ENCODE measurements around the gene MAB21L4.

Gene MAB21L4

DNA sequence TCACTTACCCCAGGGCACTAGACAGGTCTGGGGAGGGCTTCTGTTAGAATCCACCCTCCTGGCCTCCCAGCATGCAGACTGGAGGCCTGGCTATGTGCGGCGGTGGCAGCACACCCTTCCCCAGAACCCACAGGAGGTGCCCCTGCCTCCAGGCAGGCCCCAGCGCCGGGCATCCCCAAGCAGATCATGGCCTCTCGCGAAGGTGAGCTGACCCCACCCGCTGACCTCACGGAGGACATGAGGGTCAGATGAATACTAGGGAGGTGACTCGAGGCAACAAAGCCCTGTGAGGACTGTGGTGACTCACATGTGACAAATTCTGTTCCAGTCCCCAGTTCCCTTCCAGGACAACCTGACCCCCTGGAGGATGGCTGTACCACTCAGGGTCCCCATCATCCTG, 1.9 kb downstream of the MAB21L4 start:
- DNase-seq (ENCODE audit: low spot score): no peak

DNA sequence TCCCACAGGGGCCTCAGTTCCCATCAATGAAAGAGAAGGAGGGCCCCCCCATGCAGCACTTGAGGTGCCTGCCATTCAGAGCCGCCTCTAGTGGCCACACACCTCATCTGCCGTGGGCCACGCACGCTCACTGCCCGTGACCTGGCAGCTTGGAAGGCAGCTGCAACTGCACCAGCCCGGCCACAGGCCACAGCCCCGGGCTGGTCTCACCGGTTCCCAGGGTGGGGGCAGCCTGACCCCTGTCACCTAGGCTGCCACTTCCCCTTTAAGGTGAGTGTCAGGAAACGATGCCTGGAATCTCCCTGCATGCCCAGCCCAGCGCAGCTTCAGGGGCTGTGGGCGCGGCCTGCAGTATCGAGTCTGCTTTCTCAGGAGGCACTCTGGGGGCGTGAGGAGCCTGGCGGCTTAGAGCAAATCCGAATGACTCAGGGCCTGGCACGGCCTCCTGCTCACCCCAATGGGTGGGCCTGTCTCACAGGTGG, 2.6 kb downstream of the MAB21L4 start:
- DNase-seq (ENCODE audit: low spot score): peak; percentile 12

DNA sequence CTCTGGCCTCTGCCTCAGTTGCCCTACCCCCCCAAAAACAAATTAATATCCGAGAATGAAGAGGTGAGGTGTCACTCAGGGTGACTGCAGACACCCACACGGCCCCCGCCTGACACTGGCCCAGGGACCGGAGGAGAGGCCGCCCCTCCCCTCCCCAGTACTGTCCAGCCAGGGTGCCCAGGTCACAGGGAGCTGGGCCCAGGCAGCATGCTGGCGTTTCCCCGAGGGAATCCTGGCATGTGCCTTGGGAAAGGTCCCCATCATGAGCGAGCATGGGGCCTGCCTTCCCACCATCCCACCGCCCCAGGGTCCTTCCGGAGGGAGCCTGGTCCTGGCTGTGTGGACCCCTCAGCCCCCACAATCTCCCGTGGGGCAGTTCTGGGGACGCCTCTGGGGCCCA, 3.0 kb downstream of the MAB21L4 start:
- no peak for DNase-seq (ENCODE audit: low spot score)

DNA sequence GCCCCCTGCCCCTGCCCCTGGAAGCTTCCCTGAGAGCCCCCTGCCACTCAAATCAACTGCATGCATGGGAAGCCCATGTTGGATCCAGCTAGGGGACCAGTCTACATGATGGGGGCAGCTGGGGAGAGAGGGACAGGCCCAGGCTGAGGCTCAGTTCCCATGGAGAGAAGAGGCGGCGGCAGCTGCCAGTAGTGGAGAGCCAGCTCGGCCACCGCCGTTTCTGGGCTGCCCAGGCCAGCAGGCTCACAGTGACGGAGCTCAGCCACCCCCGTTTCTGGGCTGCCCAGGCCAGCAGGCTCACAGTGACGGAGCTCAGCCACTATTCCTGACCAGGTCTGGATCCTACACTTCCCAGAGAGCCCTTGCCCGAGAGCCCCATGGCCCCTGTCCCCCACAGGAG, 3.6 kb downstream of the MAB21L4 start:
- no peak for DNase-seq (ENCODE audit: low spot score)

DNA sequence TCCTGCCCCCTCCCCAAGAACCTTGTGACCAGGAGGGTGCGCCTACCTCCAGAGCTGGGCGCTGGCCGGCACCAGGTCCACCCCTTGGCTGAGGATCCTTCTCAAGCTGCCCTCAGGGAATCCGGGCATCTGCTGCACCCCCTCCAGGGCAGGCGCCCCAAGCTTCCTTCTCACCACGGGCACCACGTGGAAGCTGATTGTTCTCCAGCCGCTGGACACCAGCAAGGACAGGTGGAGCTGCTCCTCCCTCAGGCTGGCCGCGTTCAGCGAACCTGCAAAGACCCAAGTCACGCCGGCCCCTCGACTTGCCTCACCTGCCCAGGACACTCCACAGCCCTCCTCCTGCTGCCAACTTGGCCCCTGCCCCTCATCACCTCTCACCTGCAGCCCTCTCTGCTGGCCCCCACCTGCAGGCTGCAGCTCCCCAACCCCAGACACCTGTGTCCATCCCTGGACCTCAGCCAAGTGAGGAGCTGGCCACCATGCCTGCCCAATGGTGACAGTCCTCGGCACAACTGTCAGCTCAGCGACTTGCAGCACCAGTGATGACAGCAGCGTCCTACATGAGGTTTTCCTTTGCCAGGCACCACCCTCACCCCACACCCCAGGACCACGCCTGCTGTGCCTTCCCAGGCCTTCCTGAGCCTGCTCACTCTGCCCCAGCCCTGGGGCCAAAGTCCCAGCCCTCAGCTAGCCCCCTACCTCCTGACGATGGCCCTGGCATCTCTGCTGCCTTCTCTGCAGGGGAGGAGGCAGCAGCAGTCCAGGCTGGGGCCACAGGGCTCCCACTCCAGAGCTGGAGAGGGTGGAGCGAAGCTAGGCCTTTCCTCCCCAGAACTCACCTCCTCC, 4.2 kb downstream of the MAB21L4 start:
- no peak for DNase-seq (ENCODE audit: low spot score)

DNA sequence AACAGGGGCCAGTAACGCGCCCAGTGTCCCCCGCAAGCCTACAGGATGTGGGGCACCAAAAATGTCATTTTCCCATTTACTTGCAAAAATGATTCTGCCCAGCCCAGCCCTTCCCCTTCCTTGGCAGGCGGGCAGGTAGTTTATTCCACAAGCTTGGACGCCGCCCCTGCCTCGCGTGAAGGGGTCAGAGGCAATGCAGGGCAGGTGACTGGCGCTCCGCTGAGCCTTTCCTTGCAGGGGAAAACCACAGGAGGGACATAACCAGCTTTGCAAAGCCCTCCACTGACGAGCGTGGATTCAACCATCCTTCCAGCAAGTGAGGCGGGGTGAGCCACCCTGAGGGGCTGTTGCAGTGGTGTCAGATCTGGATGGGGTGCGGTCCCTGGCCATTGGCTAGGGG, 5.3 kb downstream of the MAB21L4 start:
- DNase-seq (ENCODE audit: low spot score): no peak

DNA sequence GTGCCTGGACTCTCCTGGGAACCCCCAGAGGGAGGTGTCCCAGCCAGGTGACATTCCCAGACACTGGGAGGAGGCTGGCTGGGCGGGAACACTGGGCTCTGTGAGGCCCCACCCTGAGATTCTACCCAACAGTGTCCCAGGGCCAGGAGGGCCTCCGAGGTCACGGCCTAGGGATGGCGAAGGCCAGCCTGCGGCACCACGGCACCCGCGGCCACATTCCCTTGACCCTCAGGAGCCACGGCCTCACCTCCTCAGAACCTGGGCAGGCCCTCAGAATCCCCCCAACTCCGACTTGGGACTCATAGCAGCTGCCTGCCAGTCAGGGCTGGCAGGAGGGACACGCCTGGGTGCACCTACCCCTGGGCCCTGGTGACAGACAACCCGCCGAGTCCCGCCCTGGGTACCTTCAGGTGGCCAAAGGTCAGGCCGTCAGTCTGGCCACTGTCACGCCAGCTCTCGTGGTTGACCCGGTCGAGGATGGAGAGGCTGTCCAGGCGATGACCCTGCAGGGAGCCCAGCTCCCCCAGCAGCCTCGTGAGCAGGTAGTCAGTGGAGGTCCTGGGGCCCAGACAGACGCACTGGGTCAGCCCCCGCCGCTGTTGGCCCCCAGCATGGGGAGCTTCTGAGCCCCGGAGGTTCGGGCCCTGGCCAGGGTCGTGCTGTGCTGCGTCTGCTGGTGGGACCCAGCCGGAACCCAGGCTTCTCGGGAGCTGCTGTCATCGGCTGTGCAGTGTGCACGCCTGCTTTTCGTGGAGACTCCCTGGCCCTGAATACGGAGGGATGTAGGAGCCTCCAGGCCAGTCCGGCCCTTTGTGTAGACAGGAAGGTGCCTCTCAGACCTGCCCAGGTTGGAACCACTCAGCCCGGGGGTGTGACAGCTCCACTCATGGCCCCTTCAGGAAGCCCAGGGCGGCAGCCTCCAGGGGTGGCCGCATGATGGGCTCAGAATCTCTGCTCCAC, 6.1 kb downstream of the MAB21L4 start:
- no peak for DNase-seq (ENCODE audit: low spot score)

DNA sequence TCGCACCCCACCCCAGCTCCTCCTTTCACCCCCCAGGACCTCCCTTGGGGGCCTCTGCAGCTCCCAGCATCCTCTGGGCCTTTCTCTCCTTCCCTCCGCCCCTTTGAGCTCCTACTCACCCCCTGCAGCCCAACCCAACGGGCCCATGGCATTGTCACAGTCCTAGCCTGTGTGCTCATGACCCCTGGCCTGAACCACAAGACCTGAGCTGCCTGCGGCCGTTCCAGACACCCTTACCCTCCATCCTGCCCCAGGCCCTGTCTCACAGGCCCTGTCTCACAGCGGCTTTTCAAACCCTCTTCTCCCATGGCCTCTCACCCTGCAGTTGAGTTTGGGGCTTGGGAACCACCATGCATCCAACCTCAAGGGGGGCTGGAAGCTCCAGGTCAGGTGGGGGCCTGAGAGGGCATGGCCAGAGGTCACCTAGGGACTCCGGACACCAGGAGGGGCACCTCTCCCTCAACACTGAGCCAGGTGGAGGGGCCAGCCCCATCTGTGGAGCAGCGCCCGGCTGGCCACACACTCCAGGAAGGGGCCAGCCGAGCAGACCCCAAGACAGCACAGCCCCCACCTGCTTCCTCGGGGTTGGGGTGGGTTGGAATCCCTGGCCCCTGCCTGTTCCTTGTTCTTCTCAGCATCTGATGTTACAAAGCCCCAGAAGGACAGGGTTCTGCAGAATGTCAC, 6.9 kb downstream of the MAB21L4 start:
- DNase-seq (ENCODE audit: low spot score): no peak

DNA sequence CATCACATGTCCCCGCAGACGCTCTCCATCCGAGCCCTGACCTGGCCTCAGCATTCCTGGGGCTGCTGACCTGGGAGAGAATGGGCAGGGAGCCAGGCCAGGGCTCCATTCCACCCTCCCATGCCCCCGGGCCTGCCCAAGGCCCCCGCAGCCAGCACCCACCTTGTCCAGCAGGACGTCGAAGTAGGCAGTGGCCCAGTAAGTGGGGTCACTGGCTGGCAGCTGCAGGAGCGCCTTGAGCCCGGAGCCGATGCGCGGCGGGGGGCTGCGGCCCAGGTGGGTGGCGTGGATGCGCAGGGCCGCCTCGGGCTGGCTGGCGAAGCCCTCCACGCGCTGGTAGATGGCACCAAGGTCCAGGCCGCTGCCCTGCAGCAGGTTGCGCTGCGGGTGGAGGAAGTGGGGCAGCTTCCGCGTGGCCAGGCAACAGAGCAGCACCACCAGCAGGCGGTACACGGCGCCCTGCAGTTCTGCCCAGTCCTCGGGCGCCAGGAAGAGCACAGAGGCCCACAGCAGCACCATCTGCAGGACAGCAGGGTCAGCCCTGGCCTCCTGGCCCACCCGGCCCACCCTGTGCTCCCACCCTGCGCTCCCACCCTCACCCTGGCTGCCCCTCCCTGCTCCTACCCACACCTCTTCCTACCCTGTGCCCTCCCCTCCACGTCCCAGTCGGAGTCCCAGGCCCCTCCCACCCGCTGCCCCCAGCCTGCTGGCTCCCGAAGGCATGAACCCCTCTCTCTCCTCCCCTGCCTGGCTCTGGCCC, 7.6 kb downstream of the MAB21L4 start:
- DNase-seq (ENCODE audit: low spot score): no peak

DNA sequence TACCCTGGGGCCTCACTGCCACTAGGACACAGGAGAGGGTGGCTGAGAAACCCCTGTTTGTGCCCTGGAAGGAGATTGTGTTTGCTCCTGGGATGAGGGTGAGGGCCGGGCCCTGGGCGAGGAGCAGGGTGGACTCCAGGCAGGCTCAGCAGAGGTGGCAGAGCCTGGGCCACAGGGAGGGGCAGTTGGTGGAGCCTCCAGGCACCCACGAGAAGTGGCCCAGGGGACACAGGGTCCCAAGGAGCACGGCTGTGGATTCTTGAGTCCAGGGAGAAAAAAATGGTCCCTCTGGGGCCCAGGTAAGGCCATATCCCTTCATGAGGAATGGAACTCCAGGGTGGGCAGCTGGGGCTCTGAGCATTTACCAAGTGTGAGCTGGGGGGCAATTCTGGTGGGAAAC, 8.3 kb downstream of the MAB21L4 start:
- DNase-seq (ENCODE audit: low spot score): no peak

DNA sequence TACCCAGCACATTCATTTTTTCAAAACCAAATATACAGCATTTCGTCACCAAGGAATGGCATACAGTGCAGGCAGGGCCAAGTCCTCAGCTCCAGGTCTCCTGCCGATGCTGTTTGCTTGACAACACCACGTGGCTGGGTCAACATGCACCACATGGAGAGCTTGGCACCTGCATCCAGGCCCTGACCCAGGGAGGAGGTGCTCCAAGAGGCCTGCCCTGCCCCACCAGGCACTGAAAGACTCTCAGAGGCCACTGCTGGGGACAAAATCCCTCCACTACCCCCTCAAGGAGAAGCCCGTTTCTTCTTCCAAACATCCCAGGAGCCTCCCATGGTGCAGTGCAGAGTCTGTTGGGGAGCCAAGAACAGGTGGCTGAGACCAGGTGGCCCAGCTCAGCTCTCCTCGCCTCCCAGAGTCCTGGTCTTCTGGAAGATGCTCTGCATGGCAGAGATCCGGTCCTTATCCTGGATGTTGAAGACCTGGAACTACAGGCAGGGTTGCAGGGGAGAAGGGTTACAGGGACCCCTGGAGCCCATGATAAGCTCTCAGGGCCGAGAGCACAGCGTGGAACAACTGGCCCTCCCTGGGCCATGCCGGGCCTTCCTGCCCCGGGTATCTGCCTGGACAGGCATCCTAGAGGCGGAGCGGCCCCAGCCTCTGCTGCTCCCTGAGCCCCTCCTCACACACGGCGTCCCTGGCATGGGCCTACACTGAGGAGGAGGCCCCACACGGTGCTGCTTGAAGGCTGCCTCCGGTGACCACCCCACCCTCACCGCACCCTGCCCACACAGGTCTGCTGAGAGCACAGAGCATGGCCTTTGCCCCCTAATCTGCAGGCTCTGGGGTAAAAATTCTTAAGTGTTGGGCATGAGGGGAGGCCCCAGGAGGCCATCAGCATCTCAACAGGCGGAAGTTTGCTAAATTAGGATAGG, 9.0 kb downstream of the MAB21L4 start:
- no peak for DNase-seq (ENCODE audit: low spot score)

DNA sequence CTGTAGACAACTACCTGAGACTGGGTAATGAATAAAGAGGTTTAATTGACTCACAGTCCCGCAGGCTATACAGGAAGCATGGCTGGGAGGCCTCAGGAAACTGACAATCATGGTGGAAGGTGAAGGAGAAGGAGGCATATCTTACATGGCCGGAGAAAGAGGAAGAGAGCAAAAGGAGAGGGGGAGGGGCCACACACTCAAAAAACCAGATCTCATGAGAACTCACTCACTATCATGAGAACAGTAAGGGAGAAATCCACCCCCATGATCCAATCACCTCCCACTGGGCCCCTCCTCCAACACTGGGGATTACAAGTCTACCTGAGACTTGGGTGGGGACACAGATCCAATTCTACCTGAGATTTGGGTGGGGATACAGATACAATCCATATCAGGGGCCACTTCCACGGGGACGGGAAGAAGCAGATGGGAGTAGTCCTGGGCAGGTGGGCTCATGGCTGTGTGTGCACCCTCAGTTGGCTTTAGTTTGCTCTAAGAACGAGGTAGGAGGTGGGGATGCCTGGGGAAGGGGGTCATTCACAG, 9.9 kb downstream of the MAB21L4 start:
- DNase-seq (ENCODE audit: low spot score): no peak

DNA sequence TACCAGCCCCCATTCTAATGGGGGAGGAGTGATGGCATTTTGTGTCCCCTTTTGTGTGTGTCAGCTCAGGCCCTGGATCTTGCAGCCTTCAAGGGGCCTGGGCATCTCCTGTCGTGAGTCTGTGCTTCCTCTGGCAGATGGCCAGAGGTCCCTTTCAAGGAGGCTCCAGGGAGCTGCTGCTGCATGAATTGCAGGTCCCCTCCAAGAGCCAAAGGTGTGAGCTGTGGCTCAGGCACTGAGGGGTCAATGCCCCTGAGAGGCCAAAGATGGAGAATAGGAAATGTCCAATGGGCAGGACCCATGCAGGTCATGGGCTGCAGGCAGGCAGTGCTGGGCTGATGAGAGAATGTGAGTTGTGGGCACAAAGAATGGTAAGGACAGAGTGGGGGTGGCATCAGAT, 10.4 kb downstream of the MAB21L4 start:
- no peak for DNase-seq (ENCODE audit: low spot score)

DNA sequence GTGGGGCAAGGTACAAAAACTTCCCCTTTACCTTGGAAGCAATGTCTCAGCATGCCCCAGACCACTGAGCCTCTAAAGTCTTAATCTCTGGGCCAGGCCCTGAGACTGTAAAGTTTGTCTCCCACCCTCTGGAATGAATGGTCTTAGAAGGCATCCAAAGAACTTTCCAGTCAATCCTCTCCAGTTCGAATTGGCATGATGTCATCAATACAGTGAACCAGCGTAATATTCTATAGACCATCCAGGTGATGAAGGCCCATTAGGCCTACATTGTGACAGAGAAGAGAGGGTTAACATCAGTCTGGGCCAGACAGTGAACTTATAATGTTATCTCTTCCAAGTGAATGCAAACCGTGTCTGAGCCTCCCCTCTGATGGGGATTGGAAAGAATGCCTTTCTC, 11.2 kb downstream of the MAB21L4 start:
- no peak for DNase-seq (ENCODE audit: low spot score)

DNA sequence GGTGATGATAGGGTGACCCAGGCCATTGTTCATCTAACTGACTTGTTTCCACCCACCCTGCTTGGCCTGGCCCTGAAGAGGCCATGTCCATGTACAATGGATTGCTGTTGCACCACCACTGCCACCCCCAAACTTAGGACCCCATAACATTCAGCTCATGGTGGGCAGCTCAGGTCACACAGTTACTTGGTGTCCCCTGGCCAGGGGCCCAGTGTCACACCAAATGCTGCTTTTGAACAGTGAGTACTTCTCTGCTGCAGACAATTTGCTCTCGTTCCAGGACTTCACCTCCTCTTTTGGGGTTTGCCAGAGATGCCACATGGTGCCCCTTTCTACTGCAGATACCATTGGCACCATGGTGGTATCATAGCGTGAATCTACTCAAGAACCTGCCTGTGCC, 11.7 kb downstream of the MAB21L4 start:
- no peak for DNase-seq (ENCODE audit: low spot score)

DNA sequence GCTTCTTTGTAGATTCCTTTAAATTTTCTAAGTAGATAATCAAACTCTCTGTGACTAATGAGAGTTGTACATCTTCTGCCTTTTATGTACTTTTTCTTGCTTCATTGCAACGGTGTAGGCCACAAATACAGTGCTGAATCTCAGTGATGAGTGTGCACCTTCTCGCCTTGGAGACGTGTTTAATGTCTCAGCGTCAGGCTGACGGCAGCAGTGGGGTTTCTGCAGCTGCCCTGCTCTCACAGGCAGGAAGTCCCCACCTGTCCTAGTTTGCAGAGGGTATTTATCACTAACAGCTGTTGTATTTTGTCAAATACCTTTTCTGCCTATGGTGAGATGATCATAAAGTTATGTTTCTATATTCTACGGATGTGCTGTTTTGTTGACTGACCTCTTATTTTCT, 14.0 kb downstream of the MAB21L4 start:
- no peak for DNase-seq (ENCODE audit: low spot score)

DNA sequence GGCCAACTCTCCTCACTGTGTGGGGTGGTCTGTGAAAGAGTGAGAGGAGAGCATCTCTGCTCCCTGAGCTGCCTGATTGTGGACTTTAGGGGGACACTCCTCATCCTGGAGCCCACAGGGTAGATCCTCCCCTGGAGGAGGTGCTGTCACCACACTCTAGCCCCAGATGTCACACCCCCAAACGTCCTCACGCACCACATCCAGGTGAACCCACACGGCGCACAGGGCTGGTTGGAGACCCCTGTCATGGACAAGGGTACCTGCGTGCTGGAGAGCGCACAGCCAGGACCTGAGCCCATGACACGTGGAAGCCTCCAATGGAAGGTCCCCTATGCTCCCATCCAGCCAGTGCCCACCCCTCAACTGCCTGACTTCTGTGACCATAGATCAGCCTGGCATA, 16.9 kb downstream of the MAB21L4 start:
- no peak for DNase-seq (ENCODE audit: low spot score)

DNA sequence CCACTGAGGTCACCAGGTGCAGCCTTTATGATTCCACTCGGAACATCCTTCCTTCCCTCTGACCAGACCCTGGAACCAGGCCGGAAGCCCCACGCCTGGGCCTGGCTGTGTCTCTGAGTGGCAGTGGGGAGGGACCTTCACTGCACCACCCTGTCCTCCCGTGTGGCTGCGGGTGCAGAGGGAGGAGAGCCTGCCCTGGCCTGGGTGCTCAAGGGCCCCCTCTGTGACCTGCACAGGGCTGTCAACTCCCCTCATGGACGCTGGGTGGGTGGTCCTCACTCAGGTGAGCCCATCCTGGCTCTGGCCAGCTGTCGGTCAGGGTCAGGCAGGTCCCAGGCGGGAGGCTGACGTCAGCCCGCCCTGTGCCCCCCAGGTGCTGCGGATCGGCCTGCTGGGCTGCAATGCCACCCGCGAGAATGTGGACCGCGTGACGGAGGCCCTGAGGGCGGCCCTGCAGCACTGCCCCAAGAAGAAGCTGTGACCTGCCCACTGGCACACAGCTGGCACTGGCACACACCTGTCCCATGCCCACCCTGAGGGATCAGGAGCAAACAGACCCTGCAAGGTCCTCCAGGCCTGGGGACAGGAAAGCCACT, 17.5 kb downstream of the MAB21L4 start:
- DNase-seq (ENCODE audit: low spot score): no peak

DNA sequence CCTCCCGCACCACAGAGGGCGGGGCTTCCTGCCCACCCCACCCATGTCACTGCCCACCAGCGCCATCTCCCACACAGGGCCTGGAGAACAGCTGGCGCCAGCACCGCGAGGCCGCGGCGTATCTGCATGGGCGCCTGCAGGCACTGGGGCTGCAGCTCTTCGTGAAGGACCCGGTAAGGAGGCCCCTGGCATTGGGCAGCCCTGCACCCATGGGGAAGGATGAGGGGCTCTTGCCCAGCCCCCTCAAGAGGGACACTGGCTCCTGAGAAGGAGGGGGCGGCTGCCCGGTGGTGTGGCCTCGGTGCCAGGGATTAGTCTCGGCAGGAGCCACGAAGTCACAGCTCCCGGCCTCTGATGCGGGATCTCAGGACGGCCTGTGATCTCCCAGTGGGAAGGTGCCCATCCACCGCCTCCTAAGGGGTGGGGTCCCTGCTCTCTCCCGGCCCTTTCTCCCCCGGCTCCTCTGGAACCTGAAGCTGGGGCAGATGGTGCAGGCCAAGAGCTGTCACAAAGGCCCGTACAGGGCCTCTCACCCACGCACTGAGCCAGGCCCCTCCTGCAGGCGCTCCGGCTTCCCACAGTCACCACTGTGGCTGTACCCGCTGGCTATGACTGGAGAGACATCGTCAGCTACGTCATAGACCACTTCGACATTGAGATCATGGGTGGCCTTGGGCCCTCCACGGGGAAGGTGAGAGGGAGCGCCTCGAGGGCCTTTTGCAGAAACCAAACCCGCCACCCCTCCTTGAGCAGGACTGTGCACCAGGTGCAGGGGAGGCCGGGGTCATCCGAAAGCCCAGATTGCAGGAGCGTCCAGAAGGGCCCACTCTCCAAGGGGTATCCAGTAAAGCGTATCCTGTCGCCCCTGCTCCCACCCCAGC, 18.3 kb downstream of the MAB21L4 start:
- no peak for DNase-seq (ENCODE audit: low spot score)
